ENCODE measurements around the gene ADAMTSL4.
"Not testable (repeated sequence)": the region's sequence is repeated elsewhere in the genome, so short reads cannot be mapped to it uniquely, and the experiment has no call there.

DNA sequence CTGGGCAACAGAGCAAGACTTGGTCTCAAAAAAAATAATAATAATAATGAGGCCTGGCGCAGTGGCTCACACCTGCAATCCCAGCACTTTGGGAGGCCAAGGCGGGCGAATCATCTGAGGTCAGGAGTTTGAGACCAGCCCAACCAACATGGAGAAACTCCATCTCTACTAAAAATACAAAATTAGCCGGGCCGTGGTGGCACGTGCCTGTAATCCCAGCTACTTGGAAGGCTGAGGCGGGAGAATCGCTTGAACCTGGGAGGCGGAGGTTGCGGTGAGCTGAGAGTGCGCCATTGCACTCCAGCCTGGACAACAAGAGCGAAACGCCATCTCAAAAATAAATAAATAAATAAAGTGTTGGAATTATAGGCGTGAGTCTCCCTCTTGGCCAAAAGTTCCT lies 32.8 kb downstream of the ADAMTSL4 start:
- TF ChIP-seq EZH2phosphoT487, EZH2 (IDR thresholded peaks at IDR 0.05): not testable (repeated sequence)
- TF ChIP-seq, protein P1, sequence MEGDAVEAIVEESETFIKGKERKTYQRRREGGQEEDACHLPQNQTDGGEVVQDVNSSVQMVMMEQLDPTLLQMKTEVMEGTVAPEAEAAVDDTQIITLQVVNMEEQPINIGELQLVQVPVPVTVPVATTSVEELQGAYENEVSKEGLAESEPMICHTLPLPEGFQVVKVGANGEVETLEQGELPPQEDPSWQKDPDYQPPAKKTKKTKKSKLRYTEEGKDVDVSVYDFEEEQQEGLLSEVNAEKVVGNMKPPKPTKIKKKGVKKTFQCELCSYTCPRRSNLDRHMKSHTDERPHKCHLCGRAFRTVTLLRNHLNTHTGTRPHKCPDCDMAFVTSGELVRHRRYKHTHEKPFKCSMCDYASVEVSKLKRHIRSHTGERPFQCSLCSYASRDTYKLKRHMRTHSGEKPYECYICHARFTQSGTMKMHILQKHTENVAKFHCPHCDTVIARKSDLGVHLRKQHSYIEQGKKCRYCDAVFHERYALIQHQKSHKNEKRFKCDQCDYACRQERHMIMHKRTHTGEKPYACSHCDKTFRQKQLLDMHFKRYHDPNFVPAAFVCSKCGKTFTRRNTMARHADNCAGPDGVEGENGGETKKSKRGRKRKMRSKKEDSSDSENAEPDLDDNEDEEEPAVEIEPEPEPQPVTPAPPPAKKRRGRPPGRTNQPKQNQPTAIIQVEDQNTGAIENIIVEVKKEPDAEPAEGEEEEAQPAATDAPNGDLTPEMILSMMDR (IDR thresholded peaks at IDR 0.05) = not testable (repeated sequence)

All from neural progenitor cell (in vitro differentiated cells).